H9 (cell line): ENCODE results near the gene HNRNPLL. TPM values are rescaled to one million over a fixed set of nuclear protein-coding genes. Genes with fewer than 3 reads are reported as not detected.

Source experiments
- DNase-seq: peaks from one replicate; pipeline ENCODE4 v3.0.0-alpha.2; 2017
- H2AFZ ChIP-seq: one replicate; pipeline ENCODE4 v1.6.1; 2013; ENCODE audit warnings: mild to moderate bottlenecking, low read length, control low read depth, moderate library complexity
- H2AK5ac ChIP-seq: 2 replicates; pipeline ENCODE4 v1.6.1; 2013; ENCODE audit warnings: low read length, control low read depth, mixed read lengths; ENCODE audit not compliant: insufficient read length
- H2BK120ac ChIP-seq: one replicate; pipeline ENCODE4 v1.6.1; 2013; ENCODE audit warnings: low read depth, mild to moderate bottlenecking, low read length, control low read depth, inconsistent platforms; ENCODE audit not compliant: poor library complexity, severe bottlenecking
- H2BK12ac ChIP-seq: 2 replicates; pipeline ENCODE4 v1.6.1; 2013; ENCODE audit warnings: low read length, control low read depth, mixed read lengths, low read depth; ENCODE audit not compliant: insufficient read length
- H2BK15ac ChIP-seq: 2 replicates; pipeline ENCODE4 v1.6.1; 2013; ENCODE audit warnings: low read depth, low read length, control low read depth
- H2BK20ac ChIP-seq: one replicate; pipeline ENCODE4 v1.6.1; 2013; ENCODE audit warnings: low read depth, mild to moderate bottlenecking, low read length, control low read depth, inconsistent platforms; ENCODE audit not compliant: poor library complexity, severe bottlenecking
- H2BK5ac ChIP-seq: 2 replicates; pipeline ENCODE4 v1.6.1; 2013; ENCODE audit warnings: low read length, control low read depth, mixed read lengths; ENCODE audit not compliant: insufficient read length
- H3K14ac ChIP-seq: 2 replicates; pipeline ENCODE4 v1.6.1; 2013; ENCODE audit warnings: low read length, control low read depth; ENCODE audit not compliant: insufficient read depth
- H3K18ac ChIP-seq: 2 replicates; pipeline ENCODE4 v1.6.1; 2013; ENCODE audit warnings: low read depth, mild to moderate bottlenecking, mixed read lengths, low read length, control low read depth; ENCODE audit not compliant: insufficient read length
- H3K23ac ChIP-seq: 2 replicates; pipeline ENCODE4 v1.6.1; 2013; ENCODE audit warnings: low read length, control low read depth, mixed read lengths, low read depth; ENCODE audit not compliant: insufficient read length
- H3K23me2 ChIP-seq: 2 replicates; pipeline ENCODE4 v1.6.1; 2013; ENCODE audit warnings: low read depth, mild to moderate bottlenecking, mixed read lengths, low read length, control low read depth; ENCODE audit not compliant: insufficient read length, poor library complexity, severe bottlenecking
- H3K27ac ChIP-seq: 2 replicates; pipeline ENCODE4 v1.5.1; 2013; ENCODE audit warnings: low read length, control low read depth, mixed read lengths, low read depth; ENCODE audit not compliant: insufficient read length
- H3K27me3 ChIP-seq: 2 replicates; pipeline ENCODE4 v1.6.1; 2013; ENCODE audit warnings: low read length, control low read depth, inconsistent platforms; ENCODE audit not compliant: insufficient read depth
- H3K4ac ChIP-seq: 2 replicates; pipeline ENCODE4 v1.6.1; 2013; ENCODE audit warnings: low read depth, mild to moderate bottlenecking, control low read depth, inconsistent platforms, low read length, moderate library complexity
- H3K4me1 ChIP-seq: 2 replicates; pipeline ENCODE4 v1.6.1; 2013; ENCODE audit warnings: low read length, control low read depth, inconsistent platforms; ENCODE audit not compliant: insufficient read depth
- H3K4me2 ChIP-seq: 2 replicates; pipeline ENCODE4 v1.6.1; 2013; ENCODE audit warnings: low read length, control low read depth, mixed read lengths; ENCODE audit not compliant: insufficient read length, insufficient read depth
- H3K56ac ChIP-seq: 2 replicates; pipeline ENCODE4 v1.6.1; 2013; ENCODE audit warnings: low read depth, mild to moderate bottlenecking, mixed read lengths, low read length, control low read depth; ENCODE audit not compliant: insufficient read length
- H3K79me1 ChIP-seq: 2 replicates; pipeline ENCODE4 v1.6.1; 2013; ENCODE audit warnings: low read depth, mild to moderate bottlenecking, moderate library complexity, low read length, control low read depth, inconsistent platforms; ENCODE audit not compliant: insufficient read depth, poor library complexity, severe bottlenecking
- H3K79me2 ChIP-seq: 2 replicates; pipeline ENCODE4 v1.6.1; 2013; ENCODE audit warnings: low read length, control low read depth, inconsistent platforms; ENCODE audit not compliant: insufficient read depth
- H3K9ac ChIP-seq: 2 replicates; pipeline ENCODE4 v1.6.1; 2013; ENCODE audit warnings: low read length, control low read depth, mixed read lengths; ENCODE audit not compliant: insufficient read length; ENCODE audit errors: extremely low read depth
- H3K9me3 ChIP-seq: one replicate; pipeline ENCODE4 v1.6.1; 2013; ENCODE audit warnings: low read depth, low read length, inconsistent platforms; ENCODE audit not compliant: control insufficient read depth
- H3T11ph ChIP-seq: one replicate; pipeline ENCODE4 v1.6.1; 2013; ENCODE audit warnings: mild to moderate bottlenecking, low read length, control low read depth, inconsistent platforms
- H4K20me1 ChIP-seq: one replicate; pipeline ENCODE4 v1.6.1; 2013; ENCODE audit not compliant: control insufficient read depth, insufficient read length, insufficient read depth
- H4K5ac ChIP-seq: 2 replicates; pipeline ENCODE4 v1.6.1; 2013; ENCODE audit warnings: low read depth, mild to moderate bottlenecking, mixed read lengths, low read length, control low read depth; ENCODE audit not compliant: insufficient read length
- H4K8ac ChIP-seq: replicated peaks from 2 replicates; pipeline ENCODE4 v1.6.1; 2013; ENCODE audit warnings: low read length, control low read depth, mixed read lengths, low read depth; ENCODE audit not compliant: insufficient read length
- H4K91ac ChIP-seq: 2 replicates; pipeline ENCODE4 v1.6.1; 2013; ENCODE audit warnings: low read depth, mild to moderate bottlenecking, moderate library complexity, mixed read lengths, low read length, control low read depth; ENCODE audit not compliant: insufficient read length
- H3K27ac Mint-ChIP-seq, 3 experiments: 2 replicates in 2 of 3; 3 replicates in 1 of 3; pipeline ENCODE4 v1.8.0; 2020 to 2021; ENCODE audit warnings: mixed read lengths in 3 of 3, mild to moderate bottlenecking in 1 of 3, moderate library complexity in 1 of 3
- H3K27me3 Mint-ChIP-seq: 2 replicates; pipeline ENCODE4 v1.8.0; 2021; ENCODE audit warnings: low read depth, mild to moderate bottlenecking, moderate library complexity, mixed read lengths
- H3K36me3 Mint-ChIP-seq, 3 experiments: 2 replicates in 2 of 3; 3 replicates in 1 of 3; pipeline ENCODE4 v1.8.0; 2020 to 2021; ENCODE audit warnings: low read depth in 3 of 3, mixed read lengths in 3 of 3; ENCODE audit not compliant: insufficient read depth in 1 of 3
- H3K4me1 Mint-ChIP-seq, 2 experiments: 2 replicates each; pipeline ENCODE4 v1.8.0; 2020; ENCODE audit warnings: mixed read lengths in 2 of 2
- H3K4me3 Mint-ChIP-seq, 2 experiments: 2 replicates in 1 of 2; 3 replicates in 1 of 2; pipeline ENCODE4 v1.8.0; 2020 to 2021; ENCODE audit warnings: mild to moderate bottlenecking in 2 of 2, mixed read lengths in 2 of 2, moderate library complexity in 1 of 2
- H3K9me3 Mint-ChIP-seq, 2 experiments: 2 replicates in 1 of 2; 3 replicates in 1 of 2; pipeline ENCODE4 v1.8.0; 2020; ENCODE audit warnings: mild to moderate bottlenecking in 2 of 2, mixed read lengths in 2 of 2, moderate library complexity in 1 of 2
- WGBS: extraction: QIAGEN DNeasy Blood & Tissue Kit; methylation state at CpG from one replicate; pipeline ENCODE4 v1.1.7; 2013; ENCODE audit warnings: missing lambda C conversion rate, low lambda C conversion rate, mixed read lengths; ENCODE audit not compliant: insufficient read length; ENCODE audit errors: extremely low coverage; 5-methylcytosine and 5-hydroxymethylcytosine counted together
- total RNA-seq: library from RNA; stranded (reverse); gene quantifications from 2 replicates; pipeline ENCODE4 v1.2.1, GENCODE V29; 2021
- TF ChIP-seq, protein P1 (sequence below): fragments of 200-600 bp; sonication (generic); conservative IDR thresholded peaks from 3 replicates; pipeline ENCODE4 v1.8.0; 2021; ENCODE audit warnings: antibody characterized with exemption, mild to moderate bottlenecking

Gene HNRNPLL
- total RNA-seq, 1 experiment from 2014 or later: 52.3 TPM

DNA sequence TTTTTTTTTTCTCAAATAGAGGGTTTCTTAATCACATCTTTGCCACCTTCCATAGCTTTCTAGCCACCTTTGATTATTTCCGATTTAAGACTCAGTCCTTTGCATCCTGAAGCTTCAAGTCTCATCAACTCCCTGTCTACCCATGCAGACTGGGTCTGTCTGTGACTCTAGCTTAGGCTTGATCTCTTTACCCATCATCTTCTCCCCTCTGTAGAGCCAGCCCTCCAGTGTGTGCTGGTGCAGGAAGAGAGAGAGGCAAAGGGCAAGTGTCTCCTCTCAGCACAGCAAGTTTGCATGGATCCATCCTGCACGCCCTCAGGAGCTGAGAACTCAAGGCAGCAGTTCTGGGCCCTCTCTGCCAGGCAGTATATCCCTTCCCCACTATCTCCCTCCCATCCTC, 70.4 kb downstream of the HNRNPLL start:
- no peak overlapping the region for H3K4me3 Mint-ChIP-seq
- Histone ChIP-seq H3K56ac (no peak overlapping the region), H4K5ac (no peak overlapping the region), H2BK120ac (no peak overlapping the region), H3K79me1 (no peaks in the 10 kb centered on the region), H3K23ac (no peak overlapping the region), H2BK12ac (no peak overlapping the region), H4K8ac (no peak overlapping the region), H4K20me1 (no peaks in the 10 kb centered on the region), H3K4me1 (no peaks in the 10 kb centered on the region), H2AK5ac (no peak overlapping the region), H3K4ac (no peak overlapping the region), H3T11ph (no peak overlapping the region), H3K14ac (peak overlapping the region; percentile 12; the same call in 1 of the 2 replicates), H3K79me2 (no peaks in the 10 kb centered on the region), H3K4me2 (no peak overlapping the region), H3K23me2 (peaks cover 2% of the 10 kb centered on the region), H2BK20ac (no peak overlapping the region), H2BK15ac (no peak overlapping the region), H3K27me3 (no peaks in the 10 kb centered on the region; the same call in 1 of the 2 replicates), H4K91ac (no peak overlapping the region), H3K27ac (no peak overlapping the region), H3K9me3 (no peaks in the 10 kb centered on the region), H2BK5ac (no peak overlapping the region), H2AFZ (no peak overlapping the region), H3K18ac (no peak overlapping the region), H3K9ac (no peak overlapping the region)
- TF ChIP-seq, protein P1, sequence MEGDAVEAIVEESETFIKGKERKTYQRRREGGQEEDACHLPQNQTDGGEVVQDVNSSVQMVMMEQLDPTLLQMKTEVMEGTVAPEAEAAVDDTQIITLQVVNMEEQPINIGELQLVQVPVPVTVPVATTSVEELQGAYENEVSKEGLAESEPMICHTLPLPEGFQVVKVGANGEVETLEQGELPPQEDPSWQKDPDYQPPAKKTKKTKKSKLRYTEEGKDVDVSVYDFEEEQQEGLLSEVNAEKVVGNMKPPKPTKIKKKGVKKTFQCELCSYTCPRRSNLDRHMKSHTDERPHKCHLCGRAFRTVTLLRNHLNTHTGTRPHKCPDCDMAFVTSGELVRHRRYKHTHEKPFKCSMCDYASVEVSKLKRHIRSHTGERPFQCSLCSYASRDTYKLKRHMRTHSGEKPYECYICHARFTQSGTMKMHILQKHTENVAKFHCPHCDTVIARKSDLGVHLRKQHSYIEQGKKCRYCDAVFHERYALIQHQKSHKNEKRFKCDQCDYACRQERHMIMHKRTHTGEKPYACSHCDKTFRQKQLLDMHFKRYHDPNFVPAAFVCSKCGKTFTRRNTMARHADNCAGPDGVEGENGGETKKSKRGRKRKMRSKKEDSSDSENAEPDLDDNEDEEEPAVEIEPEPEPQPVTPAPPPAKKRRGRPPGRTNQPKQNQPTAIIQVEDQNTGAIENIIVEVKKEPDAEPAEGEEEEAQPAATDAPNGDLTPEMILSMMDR: no peak
- no peaks in the 10 kb centered on the region for H3K36me3 Mint-ChIP-seq
- H3K27ac Mint-ChIP-seq: no peak overlapping the region; a peak in 1 of 7 replicates
- no CpG with 5 or more reads among the region's 2 CpGs for WGBS
- peaks cover 33% of the 10 kb centered on the region for H3K27me3 Mint-ChIP-seq
- peaks cover 6 to 8% of the 10 kb centered on the region in 2 experiments for H3K4me1 Mint-ChIP-seq
- no peaks in the 10 kb centered on the region for H3K9me3 Mint-ChIP-seq
- no peak for DNase-seq
